PFSK-1 (cell line): ENCODE data around the gene ADAT2.

ENCODE experiments used
- FOXP2 ChIP-seq: optimal IDR thresholded peaks from 2 replicates; pipeline ENCODE3; 2011; ENCODE audit warnings: borderline replicate concordance, control low read depth, inconsistent platforms; ENCODE audit not compliant: insufficient read depth; ENCODE audit errors: extremely low read length, extremely low read depth
- POLR2AphosphoS5 ChIP-seq: IDR thresholded peaks from 2 replicates; pipeline ENCODE4 v1.6.1; 2012; ENCODE audit warnings: low read depth, mild to moderate bottlenecking, control low read depth, low read length, moderate library complexity
- SIN3A ChIP-seq: IDR thresholded peaks from 2 replicates; pipeline ENCODE4 v1.6.1; 2012; ENCODE audit warnings: mild to moderate bottlenecking, low read length, moderate library complexity, borderline replicate concordance; ENCODE audit not compliant: insufficient read depth
- TAF1 ChIP-seq: IDR thresholded peaks from 2 replicates; pipeline ENCODE4 v1.6.1; 2012; ENCODE audit warnings: low read length, control low read depth, borderline replicate concordance; ENCODE audit not compliant: insufficient read depth
- TF ChIP-seq, protein P1 (sequence below), 2 experiments: IDR thresholded peaks; 2 replicates each; pipeline versions ENCODE4 v1.6.1 to v1.8.0; 2011 to 2012; ENCODE audit warnings: low read depth in 2 of 2, low read length in 2 of 2, control low read depth in 1 of 2, inconsistent platforms in 1 of 2, mild to moderate bottlenecking in 1 of 2, moderate library complexity in 1 of 2; ENCODE audit not compliant: insufficient read depth in 1 of 2

The ADAT2 gene

DNA sequence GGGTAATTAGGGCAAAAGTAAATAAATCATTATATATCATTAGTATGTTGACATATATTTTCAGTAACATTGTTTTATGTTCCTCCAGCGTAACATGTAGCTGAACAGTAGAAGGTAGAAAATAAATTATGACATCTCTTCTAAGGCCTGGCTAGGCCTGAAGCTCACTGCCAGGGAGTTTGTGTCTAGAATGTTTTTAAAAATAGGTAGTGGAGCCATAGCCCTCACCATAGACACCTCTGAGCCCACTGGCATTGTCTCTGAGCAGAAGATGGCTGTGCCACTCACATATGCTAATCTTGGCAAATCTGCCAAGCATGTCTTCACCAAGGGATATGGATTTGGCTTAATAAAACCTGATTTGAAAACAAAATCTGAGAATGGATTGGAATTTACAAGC, 39.7 kb upstream of the ADAT2 start:
- TF ChIP-seq SIN3A = no peak
- TF ChIP-seq, protein P1, sequence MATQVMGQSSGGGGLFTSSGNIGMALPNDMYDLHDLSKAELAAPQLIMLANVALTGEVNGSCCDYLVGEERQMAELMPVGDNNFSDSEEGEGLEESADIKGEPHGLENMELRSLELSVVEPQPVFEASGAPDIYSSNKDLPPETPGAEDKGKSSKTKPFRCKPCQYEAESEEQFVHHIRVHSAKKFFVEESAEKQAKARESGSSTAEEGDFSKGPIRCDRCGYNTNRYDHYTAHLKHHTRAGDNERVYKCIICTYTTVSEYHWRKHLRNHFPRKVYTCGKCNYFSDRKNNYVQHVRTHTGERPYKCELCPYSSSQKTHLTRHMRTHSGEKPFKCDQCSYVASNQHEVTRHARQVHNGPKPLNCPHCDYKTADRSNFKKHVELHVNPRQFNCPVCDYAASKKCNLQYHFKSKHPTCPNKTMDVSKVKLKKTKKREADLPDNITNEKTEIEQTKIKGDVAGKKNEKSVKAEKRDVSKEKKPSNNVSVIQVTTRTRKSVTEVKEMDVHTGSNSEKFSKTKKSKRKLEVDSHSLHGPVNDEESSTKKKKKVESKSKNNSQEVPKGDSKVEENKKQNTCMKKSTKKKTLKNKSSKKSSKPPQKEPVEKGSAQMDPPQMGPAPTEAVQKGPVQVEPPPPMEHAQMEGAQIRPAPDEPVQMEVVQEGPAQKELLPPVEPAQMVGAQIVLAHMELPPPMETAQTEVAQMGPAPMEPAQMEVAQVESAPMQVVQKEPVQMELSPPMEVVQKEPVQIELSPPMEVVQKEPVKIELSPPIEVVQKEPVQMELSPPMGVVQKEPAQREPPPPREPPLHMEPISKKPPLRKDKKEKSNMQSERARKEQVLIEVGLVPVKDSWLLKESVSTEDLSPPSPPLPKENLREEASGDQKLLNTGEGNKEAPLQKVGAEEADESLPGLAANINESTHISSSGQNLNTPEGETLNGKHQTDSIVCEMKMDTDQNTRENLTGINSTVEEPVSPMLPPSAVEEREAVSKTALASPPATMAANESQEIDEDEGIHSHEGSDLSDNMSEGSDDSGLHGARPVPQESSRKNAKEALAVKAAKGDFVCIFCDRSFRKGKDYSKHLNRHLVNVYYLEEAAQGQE (IDR thresholded peaks at IDR 0.05; ENCODE audit: insufficient read depth in 1 of 2, low read depth in 2 of 2, low read length in 2 of 2) = no peak
- no peak for TF ChIP-seq TAF1
- TF ChIP-seq POLR2AphosphoS5 = no peak
- no peak for TF ChIP-seq FOXP2

GRCh38 chr6:143486752-143487151, 36.3 kb upstream of the ADAT2 start:
- TF ChIP-seq FOXP2 (no peak), POLR2AphosphoS5 (no peak), TAF1 (no peak), SIN3A (no peak)
- TF ChIP-seq, protein P1 (IDR thresholded peaks at IDR 0.05; ENCODE audit: insufficient read depth in 1 of 2, low read depth in 2 of 2, low read length in 2 of 2) = no peak

- TF ChIP-seq FOXP2 (no peak), SIN3A (no peak), POLR2AphosphoS5 (no peak), TAF1 (no peak)
- TF ChIP-seq, protein P1 (IDR thresholded peaks at IDR 0.05; ENCODE audit: insufficient read depth in 1 of 2, low read depth in 2 of 2, low read length in 2 of 2) = no peak
These were observed 35.5 kb upstream of the ADAT2 start for GRCh38 chr6:143485967-143486366.

GRCh38 chr6:143482593-143482992, 32.1 kb upstream of the ADAT2 start:
- TF ChIP-seq, protein P1 (IDR thresholded peaks at IDR 0.05; ENCODE audit: insufficient read depth in 1 of 2, low read depth in 2 of 2, low read length in 2 of 2) = no peak
- no peak for TF ChIP-seq SIN3A
- TF ChIP-seq FOXP2 = no peak
- no peak for TF ChIP-seq POLR2AphosphoS5
- no peak for TF ChIP-seq TAF1
